Head of caudate nucleus (tissue), 42 donors: ENCODE results near the gene AP3D1.
A peak's percentile ranks its signal among the peaks of the same experiment; 100 is the strongest.

Source experiments
- DNase-seq, 42 donors: peaks; one replicate each; pipeline versions ENCODE4 v3.0.0 to v3.0.0-alpha.2; 2020 to 2021; ENCODE audit warnings: mixed read lengths in 7 of 42
- intact Hi-C: fragments of 100-400 bp; cut with DNase I; formaldehyde crosslinking; loops from one replicate; pipeline ENCODE4 v1.15.0; 2022

AP3D1 gene

DNA sequence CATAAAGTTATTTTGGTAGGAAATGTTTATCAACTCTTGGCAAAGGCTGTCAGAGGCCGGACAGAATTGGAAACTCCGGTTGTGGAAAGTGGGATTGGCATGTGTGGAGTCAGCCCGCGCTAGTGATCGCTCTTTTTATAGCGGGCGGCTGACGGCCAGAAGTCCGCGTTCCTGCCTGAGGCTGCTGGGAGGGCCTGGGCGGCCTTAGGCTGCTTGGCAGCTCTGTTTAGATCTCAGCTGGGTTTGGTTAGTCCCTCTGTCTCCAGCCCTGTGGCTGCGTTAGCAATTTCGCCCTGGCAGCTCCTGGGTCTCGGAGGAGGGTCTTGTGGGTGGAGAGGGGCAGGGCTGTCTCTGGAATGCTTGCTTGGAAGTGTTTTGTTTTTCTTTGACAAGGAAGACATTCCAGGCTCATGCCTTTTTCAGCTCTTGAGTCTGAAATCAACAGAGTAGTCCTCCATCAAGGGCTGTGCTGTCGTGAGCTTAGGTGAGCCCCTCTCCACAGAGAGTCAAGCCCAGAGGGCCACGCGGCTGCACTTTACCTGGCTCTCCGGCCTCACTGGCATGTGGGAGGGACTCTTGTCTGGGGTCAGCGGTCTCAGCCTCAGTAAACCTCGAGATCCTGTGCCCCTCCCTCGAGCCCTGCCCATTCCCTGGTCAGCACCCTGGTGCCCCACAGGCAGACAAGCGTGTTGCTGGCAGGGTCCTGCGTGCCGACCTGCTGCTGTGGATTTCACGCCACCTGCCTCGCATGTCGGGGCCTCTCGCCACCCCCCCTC is 34.9 kb upstream of the AP3D1 start:
- intact Hi-C loops = no loop called here
- DNase-seq = no peak

DNA sequence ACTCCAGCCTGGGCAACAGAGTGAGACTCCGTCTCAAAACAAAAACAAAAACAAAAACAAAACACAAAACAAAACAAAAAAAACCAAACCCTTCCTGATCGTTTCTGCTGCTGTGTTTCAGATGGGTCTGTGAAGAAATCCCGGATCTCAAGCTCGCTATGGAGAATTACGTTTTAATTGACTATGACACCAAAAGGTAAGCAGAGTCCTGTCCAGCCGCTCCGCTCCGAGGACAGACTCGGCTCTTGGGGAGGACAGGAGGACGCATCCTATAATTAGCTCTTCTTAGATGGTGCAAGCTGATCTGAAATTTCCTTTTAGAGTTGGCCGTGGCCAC is 34.3 kb upstream of the AP3D1 start:
- intact Hi-C loops = no loop called here
- no peak for DNase-seq

DNA sequence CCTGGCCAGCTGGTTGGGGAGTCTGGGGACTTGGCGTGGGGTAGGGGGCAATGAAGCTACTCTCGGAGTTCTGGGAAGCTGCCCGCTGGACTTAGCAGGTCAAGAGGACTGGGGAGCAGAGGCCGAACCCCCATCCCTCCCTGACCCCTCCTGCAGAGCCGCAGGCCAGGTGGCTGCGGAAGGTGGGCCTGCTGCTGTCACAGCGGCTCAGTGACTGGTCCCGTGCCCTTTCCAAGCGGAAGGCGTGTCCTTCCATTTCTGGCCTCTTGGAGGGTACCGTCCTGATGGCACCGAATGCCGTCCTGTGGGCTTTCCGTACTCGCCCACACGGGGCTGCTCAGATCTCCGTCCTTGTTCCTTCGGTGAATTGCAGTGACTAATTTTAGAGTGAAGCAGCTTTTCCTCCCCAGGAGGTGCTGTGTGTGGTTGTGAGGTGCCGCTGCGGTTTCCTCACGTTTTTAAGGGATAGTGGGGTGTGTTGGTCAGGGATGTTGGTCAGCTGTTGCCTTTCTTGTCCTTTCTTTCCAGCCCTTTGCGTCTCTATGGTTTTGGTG is 33.1 kb upstream of the AP3D1 start:
- intact Hi-C loops = no loop called here
- DNase-seq = peak in 2 of 42 donors; percentile 33 to 58

DNA sequence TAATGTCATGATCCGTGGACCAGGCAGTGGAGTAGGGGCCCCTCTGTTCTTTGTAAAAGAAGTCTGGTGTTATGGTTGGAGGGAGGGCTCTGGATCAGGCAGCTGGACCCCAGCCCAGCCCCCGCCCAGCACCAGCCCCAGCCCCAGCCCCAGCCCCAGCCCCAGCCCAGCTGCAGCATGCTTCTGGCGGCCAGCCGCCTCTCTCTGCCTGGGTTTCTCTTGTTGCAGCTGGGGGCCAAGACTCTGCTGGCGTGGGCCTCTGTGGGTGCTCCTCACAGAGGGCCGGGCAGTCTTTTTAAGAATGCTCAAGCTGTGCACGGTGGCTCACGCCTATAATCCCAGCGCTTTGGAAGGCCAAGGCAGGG is 30.2 kb upstream of the AP3D1 start:
- intact Hi-C loops = no loop called here
- DNase-seq = peak in 40 of 42 donors; percentile 44 to 84 (median 68)

DNA sequence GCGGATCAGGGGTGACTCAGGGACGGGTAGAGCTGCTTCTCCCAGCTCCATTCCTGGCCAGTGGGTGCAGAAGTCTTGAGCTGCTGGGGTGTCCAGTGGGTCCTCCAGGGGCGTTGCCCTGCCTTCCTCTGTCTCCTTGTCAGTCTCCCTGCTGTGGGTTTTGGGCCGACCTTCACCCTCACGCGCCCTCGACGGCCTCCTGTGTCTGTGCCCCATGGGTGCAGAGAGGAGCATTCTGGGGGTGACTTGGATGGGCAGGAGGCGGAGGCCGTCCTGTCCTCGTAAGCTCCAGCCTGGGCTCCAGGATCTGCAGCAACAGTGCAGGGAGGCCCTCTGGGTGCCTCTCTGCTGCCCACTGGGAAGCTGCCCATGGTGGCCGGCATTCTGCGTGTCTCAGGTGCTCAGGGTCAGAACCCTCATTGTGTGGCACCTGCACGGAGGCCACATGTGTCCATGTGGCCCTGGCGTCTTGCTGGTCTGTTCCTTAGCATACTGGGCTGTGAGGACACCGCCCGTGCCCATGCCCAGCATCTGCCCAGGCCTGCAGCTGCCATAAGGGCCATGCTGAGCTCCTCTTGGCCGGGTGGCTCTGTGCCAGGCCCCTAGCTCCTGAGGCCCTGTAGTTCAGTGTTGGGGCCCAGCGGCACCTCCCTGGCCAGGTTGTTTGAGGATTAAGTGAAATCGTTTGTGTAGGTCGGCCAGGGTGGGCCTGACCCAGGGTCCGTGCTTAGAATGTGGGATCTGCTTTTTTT is 29.7 kb upstream of the AP3D1 start:
- DNase-seq = peak in 38 of 42 donors; percentile 27 to 83 (median 57)
- intact Hi-C loops = no loop called here

DNA sequence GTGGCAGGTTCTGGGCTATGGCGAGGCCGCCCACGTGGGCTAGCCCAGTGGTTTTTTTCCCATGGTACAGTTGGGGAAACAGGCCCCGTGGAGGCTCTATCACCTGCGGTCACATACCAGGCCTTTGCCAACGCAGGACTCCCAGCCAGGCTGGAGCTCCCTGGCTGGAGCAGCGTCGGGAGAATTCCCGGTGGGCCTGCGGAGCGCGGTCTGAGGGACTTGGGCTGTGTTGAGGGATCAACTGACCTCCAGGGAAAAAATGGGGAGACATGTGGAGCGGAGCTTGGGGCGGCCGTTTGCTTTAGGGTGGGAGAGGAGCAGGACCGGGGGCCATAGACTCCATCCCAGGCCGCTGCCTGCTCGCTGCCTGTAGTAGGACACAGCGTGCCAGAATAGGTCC is 28.7 kb upstream of the AP3D1 start:
- intact Hi-C loops = no loop called here
- DNase-seq = no peak

DNA sequence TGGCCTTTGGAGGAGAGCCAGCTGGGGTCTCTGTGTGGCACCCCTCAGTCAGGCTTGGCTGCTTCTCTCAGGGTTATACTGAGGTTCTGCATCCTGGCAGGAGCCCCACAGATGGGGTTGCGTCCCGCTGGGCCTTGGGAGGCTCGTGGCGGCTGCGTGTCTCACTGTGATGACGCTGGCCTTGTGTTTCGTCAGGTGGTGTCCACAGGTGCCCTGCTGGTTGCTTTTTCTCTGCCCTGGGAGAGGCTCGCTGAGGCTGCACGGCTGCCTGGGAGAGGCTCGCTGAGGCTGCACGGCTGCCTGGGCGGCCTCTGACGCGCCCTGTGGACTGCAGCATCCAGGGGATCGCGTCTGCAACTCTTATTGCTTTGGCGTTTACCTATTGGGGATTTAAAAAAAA is 27.7 kb upstream of the AP3D1 start:
- intact Hi-C loops = no loop called here
- DNase-seq = no peak

DNA sequence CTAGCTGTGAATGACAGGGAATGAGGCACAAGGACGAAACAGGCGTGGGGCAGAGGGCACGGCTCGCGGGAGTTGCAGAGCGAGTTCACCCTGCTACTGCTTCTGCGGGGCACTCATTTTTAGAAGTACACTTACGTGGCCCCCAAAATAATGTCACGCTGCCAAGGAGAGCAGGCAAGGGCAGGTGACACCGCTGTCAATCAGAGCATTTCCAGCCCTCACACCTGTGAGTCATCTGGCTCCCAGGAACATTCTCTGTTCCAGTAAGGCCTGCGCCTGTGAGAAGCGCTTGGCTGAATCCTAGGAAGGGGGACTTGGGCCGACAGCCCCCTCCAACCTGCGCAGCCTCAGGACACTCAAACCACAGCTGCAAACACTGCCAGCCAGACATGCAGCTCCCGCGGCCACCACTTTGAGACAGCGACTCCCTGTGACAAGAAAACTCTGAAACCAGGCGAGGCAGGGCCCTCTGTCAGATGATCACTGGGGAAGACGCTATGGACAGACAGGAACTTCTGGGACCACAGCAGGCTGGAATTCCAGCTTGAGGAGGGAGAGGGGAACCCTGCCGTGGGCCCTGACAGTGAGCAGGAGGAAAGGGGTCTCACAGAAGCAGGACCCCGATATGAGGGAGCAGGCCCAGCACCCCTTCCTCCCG is 25.1 kb upstream of the AP3D1 start:
- intact Hi-C loops = no loop called here
- DNase-seq = peak in 41 of 42 donors; percentile 40 to 93 (median 75)

DNA sequence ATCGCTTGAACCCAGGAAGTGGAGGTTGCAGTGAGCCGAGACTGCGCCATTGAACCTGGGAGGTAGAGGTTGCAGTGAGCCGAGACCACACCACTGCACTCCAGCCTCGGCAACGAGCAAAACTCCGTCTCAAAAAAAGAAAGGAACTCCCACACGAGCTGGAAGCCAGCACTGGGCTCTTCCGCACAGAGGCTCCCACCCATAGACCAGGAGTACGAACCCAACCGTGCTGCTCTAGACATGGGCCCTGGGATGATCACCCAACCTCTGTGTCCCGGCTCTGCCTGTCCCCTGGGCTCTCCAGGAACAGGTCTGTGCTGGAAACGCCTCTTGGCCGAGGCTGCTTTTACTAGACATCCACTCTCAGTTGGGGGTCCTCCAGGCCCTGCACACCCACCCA is 24.4 kb upstream of the AP3D1 start:
- intact Hi-C loops = no loop called here
- DNase-seq = no peak

DNA sequence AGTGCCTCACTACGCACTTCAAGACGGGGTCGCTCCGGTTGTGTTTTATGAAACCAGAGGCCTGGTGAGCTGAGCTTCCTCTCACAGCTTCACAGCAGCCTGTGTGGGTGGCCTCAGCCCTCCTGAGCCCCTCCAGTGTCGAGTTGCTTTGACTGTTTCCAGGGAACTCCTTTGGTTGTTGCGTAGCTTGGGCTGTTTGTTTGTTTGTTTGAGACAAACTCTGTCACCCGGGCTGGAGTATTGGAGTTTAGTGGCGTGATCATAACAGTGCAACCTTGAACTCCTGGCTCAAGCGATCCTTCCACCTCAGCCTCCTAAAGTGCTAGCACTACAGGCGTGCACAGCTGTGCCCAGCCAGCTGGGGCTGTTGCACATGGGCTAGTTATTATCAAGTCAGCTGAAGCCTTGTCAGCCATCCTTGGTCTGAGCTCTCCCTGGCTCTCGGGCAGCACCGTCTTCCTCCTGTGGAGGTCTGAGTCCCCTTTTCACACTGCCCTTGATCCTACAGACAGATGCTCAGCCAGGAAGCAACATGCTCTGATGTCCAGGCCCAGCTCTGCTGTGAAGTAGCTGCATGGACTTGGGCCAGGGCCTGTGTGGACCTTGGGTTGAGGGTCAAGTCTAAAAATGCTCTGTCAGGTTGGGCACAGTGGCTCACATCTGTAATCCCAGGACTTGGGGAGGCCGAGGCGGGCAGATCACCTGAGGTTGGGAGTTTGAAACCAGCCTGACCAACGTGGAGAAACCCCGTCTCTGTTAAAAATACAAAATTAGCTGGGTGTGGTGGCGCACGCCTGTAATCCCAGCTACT is 22.6 kb upstream of the AP3D1 start:
- DNase-seq = no peak
- intact Hi-C loops = no loop called here

DNA sequence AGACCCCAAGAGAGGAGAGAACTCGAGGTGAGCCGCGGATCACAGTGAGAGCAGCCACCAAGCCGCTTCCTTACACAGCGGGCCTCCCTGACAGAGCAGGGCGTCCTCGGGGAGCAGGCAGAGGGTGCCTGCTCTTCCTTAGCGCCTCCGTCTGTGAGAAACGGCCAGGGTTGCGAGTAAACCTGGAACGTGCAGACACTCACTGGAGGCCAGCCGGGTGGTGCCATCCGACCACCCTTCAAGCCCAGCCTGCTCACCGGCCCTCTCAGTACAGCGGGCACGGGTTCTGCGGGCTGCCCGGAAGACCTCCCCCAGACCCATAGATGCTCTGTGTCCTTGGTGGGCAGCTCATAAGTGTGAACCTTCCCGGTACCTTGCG is 22.0 kb upstream of the AP3D1 start:
- DNase-seq = no peak
- intact Hi-C loops = no loop called here

DNA sequence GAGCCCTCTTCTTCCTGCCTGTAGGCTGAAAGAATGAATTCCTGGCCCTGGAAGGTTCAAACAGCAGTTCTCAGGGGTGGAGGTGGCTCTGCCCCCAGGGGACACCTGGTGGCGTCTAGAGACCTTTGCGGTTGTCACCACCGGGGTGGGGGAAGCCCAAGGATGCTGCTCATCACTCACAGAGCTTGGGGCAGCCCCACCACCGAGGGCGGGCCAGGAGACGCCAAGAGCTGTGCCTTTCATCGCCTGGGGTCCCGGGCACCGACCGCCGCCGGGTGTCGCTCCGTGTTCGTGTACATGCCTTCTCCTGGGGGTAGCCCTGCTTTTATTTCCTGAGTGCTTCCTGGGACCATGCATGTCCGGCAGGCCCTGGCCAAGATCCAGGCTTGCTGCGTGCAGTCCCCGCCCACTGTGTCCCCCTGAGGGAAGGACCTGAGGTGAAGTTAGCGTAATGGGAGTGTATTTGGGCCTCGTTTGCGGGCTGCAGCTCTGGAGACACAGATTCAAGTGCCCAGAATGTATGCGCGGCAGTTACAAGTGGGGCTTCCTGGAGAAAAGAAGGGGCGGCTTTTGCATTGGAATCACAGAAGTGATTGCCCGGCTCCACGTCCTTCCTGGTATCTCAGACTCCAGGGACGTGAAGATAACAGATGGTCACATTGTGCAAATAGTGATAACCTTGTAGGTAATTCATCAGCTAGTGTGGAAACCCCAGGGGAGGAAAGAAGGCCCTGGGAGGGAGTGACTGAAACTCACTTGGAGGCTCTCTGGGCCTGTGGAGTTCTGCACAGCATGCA is 20.2 kb upstream of the AP3D1 start:
- DNase-seq = no peak
- intact Hi-C loops = no loop called here

DNA sequence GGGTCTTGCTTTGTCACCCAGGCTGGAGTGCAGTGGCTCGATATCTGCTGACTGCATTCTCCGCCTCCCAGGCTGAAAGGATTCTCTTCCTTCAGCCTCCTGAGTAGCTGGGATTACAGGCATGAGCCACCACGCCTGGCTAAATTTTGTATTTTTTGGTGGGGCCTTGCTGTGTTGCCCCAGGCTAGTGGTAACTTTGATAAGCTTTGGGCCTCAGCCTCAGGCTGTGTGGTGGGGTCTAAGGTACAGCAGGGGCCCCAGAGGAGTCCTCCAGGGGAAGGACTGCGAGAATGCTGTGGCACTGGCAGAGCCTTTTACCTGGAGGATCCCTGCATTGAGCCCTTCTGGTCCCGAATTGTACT is 19.6 kb upstream of the AP3D1 start:
- DNase-seq = no peak
- intact Hi-C loops = no loop called here

DNA sequence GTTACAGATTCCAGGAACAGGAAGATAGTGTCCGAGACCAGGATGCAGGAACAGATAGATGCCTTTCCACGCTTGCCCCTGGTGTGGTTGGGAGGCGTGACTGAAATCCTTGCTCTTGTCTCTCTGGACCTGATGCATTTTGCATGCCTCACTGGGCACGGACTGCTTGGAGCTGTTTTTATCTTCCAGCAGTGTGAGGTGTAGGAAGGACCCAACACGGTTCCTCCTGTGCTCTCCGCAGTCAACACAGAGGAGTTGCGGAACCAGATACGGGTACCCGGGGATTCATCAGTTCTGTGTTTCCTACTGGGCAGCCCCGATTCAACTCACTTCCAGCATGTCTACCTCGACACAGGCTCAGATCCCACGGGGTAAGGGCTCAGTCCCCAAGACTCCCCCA is 18.9 kb upstream of the AP3D1 start:
- intact Hi-C loops = no loop called here
- DNase-seq = no peak

DNA sequence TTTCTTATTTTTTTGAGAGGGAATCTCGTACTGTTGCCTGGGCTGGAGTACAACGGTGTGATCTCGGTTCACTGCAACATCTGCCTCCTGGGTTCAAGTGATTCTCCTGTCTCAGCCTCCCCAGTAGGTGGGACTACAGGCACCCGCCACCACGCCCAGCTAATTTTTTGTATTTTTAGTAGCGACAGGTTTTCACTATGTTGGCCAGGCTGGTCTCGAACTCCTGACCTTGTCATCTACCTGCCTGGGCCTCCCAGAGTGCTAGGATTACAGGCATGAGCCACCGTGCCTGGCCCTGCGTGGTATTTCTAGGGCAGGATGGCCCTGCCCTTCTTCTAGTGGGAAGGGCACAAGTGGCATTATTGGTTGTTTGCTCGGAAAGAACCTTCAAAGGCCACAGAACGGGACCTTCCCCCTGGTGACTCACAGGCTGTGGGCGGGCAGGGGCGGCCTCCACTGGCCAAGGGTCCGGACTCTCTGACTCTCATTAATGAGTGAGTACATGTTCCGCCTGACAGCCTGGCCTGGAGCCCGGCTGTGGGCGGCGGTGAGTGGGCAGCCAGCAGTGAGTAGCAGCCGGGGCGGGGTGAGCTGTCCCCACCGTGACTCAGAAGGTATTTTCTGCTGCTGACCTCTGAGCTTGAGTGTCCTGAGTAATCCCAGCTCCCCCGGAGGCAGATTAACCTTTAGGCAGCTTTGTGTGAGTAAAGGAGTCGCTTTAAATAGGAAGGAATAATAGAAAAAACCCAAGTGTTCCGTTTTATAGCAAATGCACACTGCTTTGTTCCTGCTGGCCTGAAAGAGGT is 17.5 kb upstream of the AP3D1 start:
- intact Hi-C loops = loop anchor here (10.0 kb wide), 1 partner anchor 216 kb away; no protein-coding TSS in a partner anchor

DNA sequence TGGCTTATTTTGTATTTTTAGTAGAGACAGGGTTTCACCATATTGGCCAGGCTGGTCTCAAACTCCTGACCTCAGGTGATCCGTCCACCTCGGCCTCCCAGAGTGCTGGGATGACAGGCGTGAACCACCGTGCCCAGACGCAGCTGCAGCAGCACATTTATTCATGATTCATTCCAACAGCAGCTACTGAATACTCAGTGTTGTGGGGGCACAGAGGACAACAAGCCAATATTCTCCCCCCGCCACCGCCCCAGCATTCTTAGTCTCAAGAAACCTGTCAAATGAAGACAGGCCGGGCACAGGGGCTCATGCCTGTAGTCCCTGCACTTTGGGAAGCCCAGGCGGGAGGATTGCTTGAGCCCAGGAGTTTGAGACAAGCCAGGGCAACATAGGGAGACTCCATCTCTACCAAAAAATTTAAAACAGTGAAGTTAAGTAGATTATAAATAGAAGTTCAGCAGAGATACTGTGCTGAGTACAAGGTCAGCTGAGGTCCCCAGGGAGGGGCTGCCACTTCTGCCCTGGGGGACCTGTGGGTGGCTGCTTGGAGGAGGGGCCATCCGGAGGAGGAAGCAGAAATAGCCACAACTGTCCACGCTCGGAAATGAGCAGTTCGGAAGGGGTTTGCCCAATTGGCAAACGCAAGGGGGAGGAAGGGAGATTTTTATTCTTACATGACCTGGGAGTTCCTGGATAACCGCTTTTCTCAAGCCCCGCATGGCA is 16.7 kb upstream of the AP3D1 start:
- peak in 29 of 42 donors; percentile 22 to 75 (median 49) for DNase-seq
- intact Hi-C loops = loop anchor here (10.0 kb wide), 1 partner anchor 217 kb away; no protein-coding TSS in a partner anchor

More for the DNA sequence above, 17.5 kb upstream of the AP3D1 start:
- DNase-seq = peak; percentile 58 to 98 (median 86)
